GM10266 (cell line): Measurements from ENCODE around the gene NDUFA12.

Experiments
- DNase-seq: peaks from one replicate; pipeline ENCODE4 v3.0.0; 2012; ENCODE audit errors: extremely low spot score
- CTCF ChIP-seq: IDR thresholded peaks from 2 replicates; pipeline ENCODE4 v1.5.1; 2012; ENCODE audit warnings: mild to moderate bottlenecking, low read depth; ENCODE audit not compliant: control insufficient read depth, insufficient read depth; ENCODE audit errors: missing control alignments

The NDUFA12 gene

DNA sequence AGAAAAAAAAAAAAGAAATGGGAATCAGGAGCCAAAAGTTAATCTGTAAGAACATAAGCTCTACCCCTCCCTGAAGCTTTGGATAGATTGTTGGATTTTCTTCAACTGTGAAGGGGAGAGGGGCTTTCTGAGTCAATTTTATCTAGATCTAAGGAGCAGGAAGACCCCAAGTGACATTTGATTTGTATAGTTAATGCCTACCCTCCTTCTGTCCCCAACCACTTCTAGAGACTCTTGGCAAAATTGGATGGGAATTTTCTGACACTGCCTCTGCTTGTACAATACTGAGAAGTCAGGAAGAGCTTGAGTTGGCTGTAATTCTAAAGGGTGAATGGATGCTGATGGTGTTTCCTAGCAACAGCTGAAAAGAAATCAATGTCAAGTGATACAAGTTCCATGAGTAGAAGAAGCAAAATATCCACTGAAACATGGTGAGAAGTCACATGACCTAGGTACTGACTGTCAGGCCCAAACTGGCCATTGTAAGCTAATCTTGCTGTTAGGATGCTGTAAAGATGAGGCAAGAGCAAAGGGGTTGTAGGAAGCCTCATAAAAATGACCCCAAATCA, 42.2 kb downstream of the NDUFA12 start:
- DNase-seq: no peak
- TF ChIP-seq CTCF: no peak

- no peak for TF ChIP-seq CTCF
Measured at GRCh38 chr12:94957006-94957405, 46.5 kb downstream of the NDUFA12 start.

DNA sequence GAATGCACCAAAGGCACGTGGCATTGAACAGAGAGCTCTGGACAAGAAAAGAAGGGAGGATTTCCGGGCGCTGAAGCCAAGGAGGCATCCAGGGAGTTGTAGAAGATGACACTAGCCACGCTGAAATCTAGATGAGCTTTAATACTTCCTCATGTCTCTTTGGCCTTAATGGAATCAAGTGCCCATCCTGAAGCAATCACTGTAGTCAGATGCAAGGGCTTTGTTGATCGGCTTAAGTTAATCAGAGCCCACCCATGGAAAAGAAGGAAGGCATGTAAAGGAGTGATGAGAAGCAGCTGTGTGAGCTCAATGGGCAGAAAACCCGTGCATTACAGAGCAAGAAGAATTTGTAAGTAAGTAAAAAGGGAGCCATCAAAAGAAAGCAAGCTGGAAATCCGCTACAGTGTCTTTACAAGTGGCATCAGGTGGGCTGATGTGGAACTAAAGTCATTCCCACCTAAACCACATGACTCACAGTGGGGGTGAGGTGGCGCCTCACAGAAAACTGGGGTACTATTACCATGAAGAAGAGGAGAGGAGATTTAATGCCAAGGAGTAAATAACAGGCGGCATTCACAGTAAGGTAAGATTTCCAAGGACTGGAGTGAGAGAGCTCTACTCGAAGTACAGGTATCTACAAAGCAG, 48.4 kb downstream of the NDUFA12 start:
- DNase-seq: no peak
- TF ChIP-seq CTCF: no peak

More at GRCh38 chr12:94957006-94957405, 46.5 kb downstream of the NDUFA12 start:
- DNase-seq: no peak

- no peak for DNase-seq
Measured at GRCh38 chr12:94954029-94954685, 49.3 kb downstream of the NDUFA12 start.

DNA sequence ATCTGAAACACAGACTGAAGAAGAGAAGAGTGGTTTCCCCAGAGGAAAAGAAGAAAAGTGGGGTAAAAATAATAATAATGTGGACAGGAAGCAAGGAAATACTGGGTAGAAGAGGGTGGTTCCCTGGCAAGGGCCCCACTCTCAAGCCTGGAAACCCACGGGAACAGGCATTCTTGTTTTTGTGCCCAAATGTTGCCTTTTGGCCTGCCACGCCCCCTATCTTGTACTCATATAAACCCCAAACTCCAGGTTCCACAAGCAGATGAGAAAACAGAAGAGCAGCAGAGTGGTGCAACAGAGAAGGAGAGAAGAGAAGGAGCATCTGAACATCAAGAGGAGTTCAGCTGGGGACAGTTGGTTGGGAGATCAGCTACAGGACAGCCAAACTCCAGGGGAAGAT, 51.2 kb downstream of the NDUFA12 start:
- TF ChIP-seq CTCF: no peak
- no peak for DNase-seq

More at GRCh38 chr12:94954029-94954685, 49.3 kb downstream of the NDUFA12 start:
- TF ChIP-seq CTCF: no peak

DNA sequence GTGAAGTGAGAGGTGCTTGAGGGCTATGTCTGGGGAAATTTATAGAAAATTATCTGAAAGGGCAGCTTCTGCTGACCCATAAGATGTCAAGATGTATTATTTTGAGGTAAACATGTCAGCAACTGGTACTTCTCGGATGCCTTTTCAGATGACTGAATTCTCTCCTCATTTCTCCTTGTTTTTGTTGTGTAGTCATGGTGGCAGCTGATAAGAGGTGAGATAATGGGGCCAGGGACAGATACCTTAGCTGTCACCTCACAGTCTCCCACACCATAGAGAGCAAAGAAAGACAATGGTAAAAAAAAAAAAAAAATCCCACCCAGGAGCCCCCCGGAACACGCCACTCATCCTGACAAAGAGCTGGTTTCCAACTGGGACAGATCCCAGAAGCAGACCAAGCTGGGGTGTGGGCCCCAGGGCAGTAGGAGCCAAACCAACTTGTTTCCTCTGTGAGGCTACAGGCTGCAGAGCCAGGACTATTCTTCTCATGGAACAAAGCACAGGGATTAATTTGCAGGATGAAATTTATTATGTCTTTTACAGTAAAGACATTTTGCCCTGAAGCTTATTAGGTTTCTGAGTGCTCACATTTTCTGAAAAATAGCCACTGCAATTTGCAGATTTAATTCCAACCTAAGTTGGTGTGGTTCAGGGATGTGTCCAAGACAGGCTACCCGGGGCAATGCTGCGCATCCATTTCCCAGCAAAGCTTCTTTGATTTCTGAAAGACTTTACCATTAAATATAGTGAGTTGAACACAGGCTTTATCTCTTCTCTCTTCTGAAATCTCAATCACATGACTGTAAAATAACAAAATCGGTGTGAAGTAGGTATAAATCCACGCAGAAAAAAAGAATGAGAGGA, 52.2 kb downstream of the NDUFA12 start:
- no peak for TF ChIP-seq CTCF
- no peak for DNase-seq
